KMS-11 (cell line): ENCODE measurements around the gene STEAP3.

Experiments used
- H2AFZ ChIP-seq: fragments of 200-600 bp; sonication (generic); 2 replicates; pipeline ENCODE4 v1.6.1; 2016; ENCODE audit warnings: antibody characterized with exemption, mixed run types, low read depth
- H3K27ac ChIP-seq: fragments of 200-600 bp; sonication (generic); 2 replicates; pipeline ENCODE4 v1.6.1; 2016; ENCODE audit warnings: mild to moderate bottlenecking, mixed run types
- H3K27me3 ChIP-seq: fragments of 200-600 bp; sonication (generic); 2 replicates; pipeline ENCODE4 v1.6.1; 2017; ENCODE audit warnings: mild to moderate bottlenecking, low read depth, mixed run types, moderate library complexity; ENCODE audit not compliant: insufficient read depth
- H3K36me3 ChIP-seq: fragments of 200-600 bp; sonication (generic); 2 replicates; pipeline ENCODE4 v1.6.1; 2017; ENCODE audit warnings: mild to moderate bottlenecking, mixed run types; ENCODE audit not compliant: insufficient read depth
- H3K4me1 ChIP-seq: fragments of 200-600 bp; sonication (generic); 2 replicates; pipeline ENCODE4 v1.6.1; 2016; ENCODE audit warnings: mild to moderate bottlenecking, low read depth, mixed run types; ENCODE audit not compliant: poor library complexity, severe bottlenecking
- H3K4me2 ChIP-seq: fragments of 200-600 bp; sonication (generic); 2 replicates; pipeline ENCODE4 v1.7.0; 2016; ENCODE audit warnings: mild to moderate bottlenecking, mixed run types
- H3K4me3 ChIP-seq: fragments of 200-600 bp; sonication (generic); IDR thresholded peaks from 2 replicates; pipeline ENCODE4 v1.6.1; 2017; ENCODE audit warnings: low read depth, low read length, mixed read lengths; ENCODE audit not compliant: insufficient read depth
- H3K79me2 ChIP-seq: fragments of 200-600 bp; sonication (generic); 2 replicates; pipeline ENCODE4 v1.6.1; 2016; ENCODE audit warnings: low read depth, mixed run types; ENCODE audit not compliant: insufficient read depth
- H3K9ac ChIP-seq: fragments of 200-600 bp; sonication (generic); 2 replicates; pipeline ENCODE4 v1.6.1; 2016; ENCODE audit warnings: mild to moderate bottlenecking, mixed run types
- H4K20me1 ChIP-seq: fragments of 200-600 bp; sonication (generic); 2 replicates; pipeline ENCODE4 v1.6.1; 2016; ENCODE audit warnings: mild to moderate bottlenecking, mixed run types; ENCODE audit not compliant: insufficient read depth
- CTCF ChIP-seq: fragments of 200-600 bp; sonication (generic); conservative IDR thresholded peaks from 2 replicates; pipeline ENCODE4 v1.6.1; 2017; ENCODE audit warnings: low read depth, mild to moderate bottlenecking, antibody characterized with exemption, low read length, moderate library complexity, mixed read lengths

STEAP3 gene

GRCh38 chr2:119282146-119282995 is 58.7 kb downstream of the STEAP3 start:
- Histone ChIP-seq H3K4me3 (no peak overlapping the region), H3K27ac (no peak overlapping the region), H3K27me3 (no peaks in the 10 kb centered on the region), H4K20me1 (no peaks in the 10 kb centered on the region), H3K36me3 (no peaks in the 10 kb centered on the region), H3K9ac (no peak overlapping the region), H3K4me2 (no peak overlapping the region), H3K4me1 (no peaks in the 10 kb centered on the region), H3K79me2 (no peaks in the 10 kb centered on the region), H2AFZ (no peak overlapping the region)
- no peak for TF ChIP-seq CTCF

- H3K36me3 ChIP-seq = no peaks in the 10 kb centered on the region
- H3K4me2 ChIP-seq = no peak overlapping the region
- H3K27ac ChIP-seq = no peak overlapping the region
- H2AFZ ChIP-seq = no peak overlapping the region
- no peak overlapping the region for H3K4me3 ChIP-seq
- no peak for TF ChIP-seq CTCF
- H3K27me3 ChIP-seq = no peaks in the 10 kb centered on the region
- no peaks in the 10 kb centered on the region for H3K4me1 ChIP-seq
- H4K20me1 ChIP-seq = no peaks in the 10 kb centered on the region
- no peak overlapping the region for H3K9ac ChIP-seq
- no peaks in the 10 kb centered on the region for H3K79me2 ChIP-seq
These were observed 59.4 kb downstream of the STEAP3 start for GRCh38 chr2:119282996-119283511.

DNA sequence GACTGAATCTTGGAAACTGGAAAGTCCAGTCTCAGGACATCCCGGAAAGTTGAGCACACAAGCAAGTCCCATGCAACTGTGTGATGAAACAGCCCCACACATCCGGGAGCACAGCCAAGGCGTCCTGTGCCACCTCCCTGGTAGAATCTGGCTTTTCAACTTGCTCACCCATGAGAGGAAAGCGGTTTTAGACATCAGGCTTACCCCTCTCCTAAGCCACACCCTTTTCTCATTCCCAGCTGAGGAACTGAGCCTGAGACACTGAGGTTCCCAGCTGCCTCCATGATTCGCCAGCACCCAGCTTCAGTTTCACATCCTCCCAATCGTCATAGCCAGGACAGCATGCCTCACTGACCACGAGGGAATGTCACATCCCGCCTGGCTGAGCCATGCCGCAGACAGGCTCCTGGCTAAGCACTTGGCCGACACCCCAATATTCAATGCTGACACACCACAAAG is 60.3 kb downstream of the STEAP3 start:
- no peak overlapping the region for H3K9ac ChIP-seq
- no peak overlapping the region for H3K4me2 ChIP-seq
- no peaks in the 10 kb centered on the region for H3K27me3 ChIP-seq
- H3K36me3 ChIP-seq = no peaks in the 10 kb centered on the region
- no peak overlapping the region for H3K4me3 ChIP-seq
- no peaks in the 10 kb centered on the region for H3K4me1 ChIP-seq
- H4K20me1 ChIP-seq = no peaks in the 10 kb centered on the region
- H2AFZ ChIP-seq = no peak overlapping the region
- no peak for TF ChIP-seq CTCF
- H3K27ac ChIP-seq = no peak overlapping the region
- no peaks in the 10 kb centered on the region for H3K79me2 ChIP-seq

- no peak overlapping the region for H3K9ac ChIP-seq
- H3K4me1 ChIP-seq = no peaks in the 10 kb centered on the region
- H4K20me1 ChIP-seq = no peaks in the 10 kb centered on the region
- no peak overlapping the region for H3K4me2 ChIP-seq
- no peaks in the 10 kb centered on the region for H3K27me3 ChIP-seq
- no peak for TF ChIP-seq CTCF
- no peaks in the 10 kb centered on the region for H3K79me2 ChIP-seq
- H3K36me3 ChIP-seq = no peaks in the 10 kb centered on the region
- no peak overlapping the region for H3K4me3 ChIP-seq
- no peak overlapping the region for H3K27ac ChIP-seq
- H2AFZ ChIP-seq = no peak overlapping the region
These were observed 63.0 kb downstream of the STEAP3 start for GRCh38 chr2:119286661-119287060.
